ENCODE measurements around the gene PSD. TPM values are rescaled to one million over a fixed set of nuclear protein-coding genes. Genes with fewer than 3 reads are reported as not detected.
A peak's percentile ranks its signal among the peaks of the same experiment; 100 is the strongest.

Gene PSD
- total and polyA plus RNA-seq, 9 of the 15 experiments (the other 6 are each of a cell fraction or from before 2014, with no cell fraction given): 0.11 to 1.7 (median 0.54) TPM; not detected in 2

DNA sequence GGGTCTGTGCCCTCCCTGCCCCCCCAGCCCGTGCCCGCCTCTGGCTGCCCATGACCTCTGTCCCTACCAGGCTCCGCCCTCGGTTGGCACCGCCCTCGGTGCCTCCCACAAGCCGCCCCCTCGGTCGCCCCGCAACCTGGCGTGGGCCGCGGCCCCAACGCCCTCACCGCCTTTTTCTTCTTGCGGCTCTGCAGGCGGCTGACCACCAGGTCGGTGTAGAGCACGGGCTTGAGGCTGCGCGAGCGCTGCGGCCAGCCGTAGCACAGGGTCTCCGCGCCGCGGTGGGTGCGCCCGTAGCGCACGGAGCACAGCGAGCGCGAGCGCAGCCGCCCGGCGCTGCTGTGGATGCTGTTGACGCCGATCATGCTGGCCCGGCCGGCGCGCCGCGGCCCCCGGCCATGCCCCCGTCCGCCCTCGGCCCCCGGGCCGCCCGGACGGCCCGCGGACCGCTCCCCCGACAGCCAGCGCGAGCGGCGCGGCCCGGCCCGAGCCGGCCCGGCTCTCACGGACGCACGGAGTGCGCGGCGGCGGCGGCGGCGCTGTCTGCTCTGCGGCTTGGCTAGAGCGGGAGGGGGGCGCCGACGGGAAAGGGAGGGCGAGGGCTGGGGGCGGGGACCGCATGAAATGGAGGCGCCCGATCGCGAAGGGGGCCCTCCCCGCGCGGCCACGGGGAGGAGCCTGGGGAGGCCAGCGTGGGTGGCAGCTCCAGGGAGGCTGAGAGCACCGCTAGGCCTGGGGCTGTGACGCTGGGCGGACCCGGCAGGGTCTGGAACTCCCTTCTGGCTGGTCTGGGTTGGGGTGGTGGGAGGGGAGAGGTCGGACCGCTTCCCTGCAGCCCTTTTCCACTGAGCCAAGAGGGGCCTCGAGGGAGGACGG is 9.6 kb downstream of the PSD start:
- H4K20me1 ChIP-seq (replicated peaks; ENCODE audit: control insufficient read depth, insufficient read depth, low read length): no peaks in the 10 kb centered on the region
- no peak overlapping the region for H3K4me3 ChIP-seq
- no peak overlapping the region for H3K27ac ChIP-seq (ENCODE audit: extremely low read depth, low read depth, low read length)
- CTCF ChIA-PET (ENCODE audit: low intra/inter-chr PET ratio): no interaction called here
- DNase-seq (ENCODE audit: extremely low read depth in 1 of 4, low spot score in 3 of 4) (peak; percentile 52 to 84 (median 72)), FAIRE-seq (no peak), ATAC-seq (peak; percentile 63)
- in situ Hi-C loops (cut with MboI) (no loop called here), intact Hi-C loops (cut with micrococcal nuclease) (no loop called here)
- H3K4me2 ChIP-seq (ENCODE audit: insufficient read depth, low read length): no peak overlapping the region
- TF ChIP-seq NRF1 (conservative IDR thresholded peaks at IDR 0.05 in 1 of 2, IDR thresholded peaks at IDR 0.05 in 1 of 2) (peak in 1 of 2 experiments; percentile 51; a peak in 2 of 4 replicates), ZBTB1 (CRISPR knock-in tag; IDR thresholded peaks at IDR 0.05; ENCODE audit: borderline replicate concordance, low read depth) (peak; percentile 41; the same call in 1 of the 2 replicates), HDAC6 (IDR thresholded peaks at IDR 0.05; ENCODE audit: low read depth, low read length) (0 out of 2 replicates have a peak, but pooled peaks have one; percentile 48), STAT5A (IDR thresholded peaks at IDR 0.05; ENCODE audit: borderline replicate concordance, low read length) (no peak), ZC3H8 (IDR thresholded peaks at IDR 0.05) (no peak), HNRNPLL (IDR thresholded peaks at IDR 0.05; ENCODE audit: low read depth, low read length, poor library complexity, severe bottlenecking) (peak; percentile 87), ZNF764 (CRISPR knock-in tag; IDR thresholded peaks at IDR 0.05; ENCODE audit: low read depth) (no peak), EGR1 (conservative IDR thresholded peaks at IDR 0.05) (peak; percentile 84), VEZF1 (CRISPR knock-in tag; IDR thresholded peaks at IDR 0.05) (peak; percentile 32; the same call in 1 of the 2 replicates), BMI1 (IDR thresholded peaks at IDR 0.05; ENCODE audit: low read length) (no peak)
- peaks cover 0 to 40% of the 10 kb centered on the region in 2 experiments; a peak in 4 of 5 replicates for H3K4me1 ChIP-seq (replicated peaks in 1 of 2; ENCODE audit: control insufficient read depth in 2 of 2, insufficient read depth in 2 of 2, low read length in 2 of 2)
- H3K9me1 ChIP-seq (ENCODE audit: control insufficient read depth, insufficient read depth, low read length): no peaks in the 10 kb centered on the region
- BruUV-seq (replicated peaks): no TSS peak
- peak overlapping the region in 1 of 2 experiments; percentile 52; a peak in 1 of 4 replicates for H3K9ac ChIP-seq (ENCODE audit: insufficient read depth in 1 of 2, low read depth in 2 of 2, low read length in 2 of 2)
- peaks cover 10 to 49% of the 10 kb centered on the region in 2 experiments; a peak in 3 of 5 replicates for H3K27me3 ChIP-seq (ENCODE audit: control insufficient read depth in 2 of 2, insufficient read depth in 2 of 2, low read length in 2 of 2)
- H3K36me3 ChIP-seq (ENCODE audit: control insufficient read depth, insufficient read depth, low read length): no peaks in the 10 kb centered on the region
- H2AFZ ChIP-seq (ENCODE audit: low read depth, low read length): 0 out of 2 replicates have a peak overlapping the region, but pooled peaks have one; percentile 24
- WGBS (ENCODE audit: insufficient coverage, low coverage, missing lambda C conversion rate): 8% methylated on average over 21 of the region's 103 CpGs
- no peaks in the 10 kb centered on the region for H3K79me2 ChIP-seq (ENCODE audit: control insufficient read depth, insufficient read depth, low read length)
- no peaks in the 10 kb centered on the region for H3K9me3 ChIP-seq (replicated peaks; ENCODE audit: control insufficient read depth, insufficient read depth, low read depth, low read length)
- POLR2A ChIA-PET: interaction anchor here (0.6 kb wide), 1 partner anchor 12 kb away, joined by 4 read pairs; the partner anchor contains the start of gene FBXL15
